H9 (cell line): ENCODE data around the gene SLC2A8. TPM values are rescaled to one million over a fixed set of nuclear protein-coding genes. Genes with fewer than 3 reads are reported as not detected.

Source experiments
- DNase-seq: peaks from one replicate; pipeline ENCODE4 v3.0.0-alpha.2; 2017
- H2AFZ ChIP-seq: one replicate; pipeline ENCODE4 v1.6.1; 2013; ENCODE audit warnings: mild to moderate bottlenecking, low read length, control low read depth, moderate library complexity
- H2AK5ac ChIP-seq: 2 replicates; pipeline ENCODE4 v1.6.1; 2013; ENCODE audit warnings: low read length, control low read depth, mixed read lengths; ENCODE audit not compliant: insufficient read length
- H2BK120ac ChIP-seq: one replicate; pipeline ENCODE4 v1.6.1; 2013; ENCODE audit warnings: low read depth, mild to moderate bottlenecking, low read length, control low read depth, inconsistent platforms; ENCODE audit not compliant: poor library complexity, severe bottlenecking
- H2BK12ac ChIP-seq: 2 replicates; pipeline ENCODE4 v1.6.1; 2013; ENCODE audit warnings: low read length, control low read depth, mixed read lengths, low read depth; ENCODE audit not compliant: insufficient read length
- H2BK15ac ChIP-seq: 2 replicates; pipeline ENCODE4 v1.6.1; 2013; ENCODE audit warnings: low read depth, low read length, control low read depth
- H2BK20ac ChIP-seq: one replicate; pipeline ENCODE4 v1.6.1; 2013; ENCODE audit warnings: low read depth, mild to moderate bottlenecking, low read length, control low read depth, inconsistent platforms; ENCODE audit not compliant: poor library complexity, severe bottlenecking
- H2BK5ac ChIP-seq: 2 replicates; pipeline ENCODE4 v1.6.1; 2013; ENCODE audit warnings: low read length, control low read depth, mixed read lengths; ENCODE audit not compliant: insufficient read length
- H3K14ac ChIP-seq: 2 replicates; pipeline ENCODE4 v1.6.1; 2013; ENCODE audit warnings: low read length, control low read depth; ENCODE audit not compliant: insufficient read depth
- H3K18ac ChIP-seq: 2 replicates; pipeline ENCODE4 v1.6.1; 2013; ENCODE audit warnings: low read depth, mild to moderate bottlenecking, mixed read lengths, low read length, control low read depth; ENCODE audit not compliant: insufficient read length
- H3K23ac ChIP-seq: 2 replicates; pipeline ENCODE4 v1.6.1; 2013; ENCODE audit warnings: low read length, control low read depth, mixed read lengths, low read depth; ENCODE audit not compliant: insufficient read length
- H3K23me2 ChIP-seq: 2 replicates; pipeline ENCODE4 v1.6.1; 2013; ENCODE audit warnings: low read depth, mild to moderate bottlenecking, mixed read lengths, low read length, control low read depth; ENCODE audit not compliant: insufficient read length, poor library complexity, severe bottlenecking
- H3K27ac ChIP-seq: 2 replicates; pipeline ENCODE4 v1.5.1; 2013; ENCODE audit warnings: low read length, control low read depth, mixed read lengths, low read depth; ENCODE audit not compliant: insufficient read length
- H3K27me3 ChIP-seq: 2 replicates; pipeline ENCODE4 v1.6.1; 2013; ENCODE audit warnings: low read length, control low read depth, inconsistent platforms; ENCODE audit not compliant: insufficient read depth
- H3K4ac ChIP-seq: 2 replicates; pipeline ENCODE4 v1.6.1; 2013; ENCODE audit warnings: low read depth, mild to moderate bottlenecking, control low read depth, inconsistent platforms, low read length, moderate library complexity
- H3K4me1 ChIP-seq: 2 replicates; pipeline ENCODE4 v1.6.1; 2013; ENCODE audit warnings: low read length, control low read depth, inconsistent platforms; ENCODE audit not compliant: insufficient read depth
- H3K4me2 ChIP-seq: 2 replicates; pipeline ENCODE4 v1.6.1; 2013; ENCODE audit warnings: low read length, control low read depth, mixed read lengths; ENCODE audit not compliant: insufficient read length, insufficient read depth
- H3K56ac ChIP-seq: 2 replicates; pipeline ENCODE4 v1.6.1; 2013; ENCODE audit warnings: low read depth, mild to moderate bottlenecking, mixed read lengths, low read length, control low read depth; ENCODE audit not compliant: insufficient read length
- H3K79me1 ChIP-seq: 2 replicates; pipeline ENCODE4 v1.6.1; 2013; ENCODE audit warnings: low read depth, mild to moderate bottlenecking, moderate library complexity, low read length, control low read depth, inconsistent platforms; ENCODE audit not compliant: insufficient read depth, poor library complexity, severe bottlenecking
- H3K79me2 ChIP-seq: 2 replicates; pipeline ENCODE4 v1.6.1; 2013; ENCODE audit warnings: low read length, control low read depth, inconsistent platforms; ENCODE audit not compliant: insufficient read depth
- H3K9ac ChIP-seq: 2 replicates; pipeline ENCODE4 v1.6.1; 2013; ENCODE audit warnings: low read length, control low read depth, mixed read lengths; ENCODE audit not compliant: insufficient read length; ENCODE audit errors: extremely low read depth
- H3K9me3 ChIP-seq: one replicate; pipeline ENCODE4 v1.6.1; 2013; ENCODE audit warnings: low read depth, low read length, inconsistent platforms; ENCODE audit not compliant: control insufficient read depth
- H3T11ph ChIP-seq: one replicate; pipeline ENCODE4 v1.6.1; 2013; ENCODE audit warnings: mild to moderate bottlenecking, low read length, control low read depth, inconsistent platforms
- H4K20me1 ChIP-seq: one replicate; pipeline ENCODE4 v1.6.1; 2013; ENCODE audit not compliant: control insufficient read depth, insufficient read length, insufficient read depth
- H4K5ac ChIP-seq: 2 replicates; pipeline ENCODE4 v1.6.1; 2013; ENCODE audit warnings: low read depth, mild to moderate bottlenecking, mixed read lengths, low read length, control low read depth; ENCODE audit not compliant: insufficient read length
- H4K8ac ChIP-seq: replicated peaks from 2 replicates; pipeline ENCODE4 v1.6.1; 2013; ENCODE audit warnings: low read length, control low read depth, mixed read lengths, low read depth; ENCODE audit not compliant: insufficient read length
- H4K91ac ChIP-seq: 2 replicates; pipeline ENCODE4 v1.6.1; 2013; ENCODE audit warnings: low read depth, mild to moderate bottlenecking, moderate library complexity, mixed read lengths, low read length, control low read depth; ENCODE audit not compliant: insufficient read length
- H3K27ac Mint-ChIP-seq, 3 experiments: 2 replicates in 2 of 3; 3 replicates in 1 of 3; pipeline ENCODE4 v1.8.0; 2020 to 2021; ENCODE audit warnings: mixed read lengths in 3 of 3, mild to moderate bottlenecking in 1 of 3, moderate library complexity in 1 of 3
- H3K27me3 Mint-ChIP-seq: 2 replicates; pipeline ENCODE4 v1.8.0; 2021; ENCODE audit warnings: low read depth, mild to moderate bottlenecking, moderate library complexity, mixed read lengths
- H3K36me3 Mint-ChIP-seq, 3 experiments: 2 replicates in 2 of 3; 3 replicates in 1 of 3; pipeline ENCODE4 v1.8.0; 2020 to 2021; ENCODE audit warnings: low read depth in 3 of 3, mixed read lengths in 3 of 3; ENCODE audit not compliant: insufficient read depth in 1 of 3
- H3K4me1 Mint-ChIP-seq, 2 experiments: 2 replicates each; pipeline ENCODE4 v1.8.0; 2020; ENCODE audit warnings: mixed read lengths in 2 of 2
- H3K4me3 Mint-ChIP-seq, 2 experiments: 2 replicates in 1 of 2; 3 replicates in 1 of 2; pipeline ENCODE4 v1.8.0; 2020 to 2021; ENCODE audit warnings: mild to moderate bottlenecking in 2 of 2, mixed read lengths in 2 of 2, moderate library complexity in 1 of 2
- H3K9me3 Mint-ChIP-seq, 2 experiments: 2 replicates in 1 of 2; 3 replicates in 1 of 2; pipeline ENCODE4 v1.8.0; 2020; ENCODE audit warnings: mild to moderate bottlenecking in 2 of 2, mixed read lengths in 2 of 2, moderate library complexity in 1 of 2
- CTCF ChIP-seq: fragments of 200-600 bp; sonication (generic); conservative IDR thresholded peaks from 3 replicates; pipeline ENCODE4 v1.8.0; 2021; ENCODE audit warnings: antibody characterized with exemption, mild to moderate bottlenecking
- WGBS: extraction: QIAGEN DNeasy Blood & Tissue Kit; methylation state at CpG from one replicate; pipeline ENCODE4 v1.1.7; 2013; ENCODE audit warnings: missing lambda C conversion rate, low lambda C conversion rate, mixed read lengths; ENCODE audit not compliant: insufficient read length; ENCODE audit errors: extremely low coverage; 5-methylcytosine and 5-hydroxymethylcytosine counted together
- total RNA-seq: library from RNA; stranded (reverse); gene quantifications from 2 replicates; pipeline ENCODE4 v1.2.1, GENCODE V29; 2021

Gene SLC2A8
- total RNA-seq, 1 experiment from 2014 or later: 38.3 TPM

GRCh38 chr9:127360250-127360649, 36.7 kb upstream of the SLC2A8 start:
- peaks cover 6% of the 10 kb centered on the region in 2 experiments; a peak in 3 of 4 replicates for H3K4me1 Mint-ChIP-seq

More at GRCh38 chr9:127360250-127360649, 36.7 kb upstream of the SLC2A8 start:
- Histone ChIP-seq H2BK120ac (no peak overlapping the region), H3K79me1 (no peaks in the 10 kb centered on the region), H2BK12ac (no peak overlapping the region), H3K9ac (no peak overlapping the region), H3K4ac (no peak overlapping the region), H3K56ac (no peak overlapping the region), H3T11ph (no peak overlapping the region), H2AFZ (no peak overlapping the region), H3K18ac (no peak overlapping the region), H4K5ac (no peak overlapping the region), H3K4me2 (no peak overlapping the region), H4K8ac (no peak overlapping the region), H4K20me1 (no peaks in the 10 kb centered on the region), H3K27me3 (no peaks in the 10 kb centered on the region), H2BK5ac (no peak overlapping the region), H3K23ac (no peak overlapping the region), H2AK5ac (no peak overlapping the region), H3K23me2 (no peaks in the 10 kb centered on the region), H2BK15ac (no peak overlapping the region), H3K9me3 (no peaks in the 10 kb centered on the region), H2BK20ac (no peak overlapping the region), H3K79me2 (no peaks in the 10 kb centered on the region), H3K27ac (no peak overlapping the region), H3K14ac (no peak overlapping the region), H4K91ac (no peak overlapping the region), H3K4me1 (no peaks in the 10 kb centered on the region)
- Mint-ChIP-seq H3K27me3 (no peaks in the 10 kb centered on the region), H3K36me3 (peaks cover 6 to 10% (median 10%) of the 10 kb centered on the region in 3 experiments; a peak in 4 of 7 replicates), H3K4me3 (no peak overlapping the region), H3K9me3 (no peaks in the 10 kb centered on the region), H3K27ac (peak overlapping the region in 2 of 3 experiments; percentile 61 to 85; a peak in 1 of 7 replicates)
- TF ChIP-seq CTCF: no peak
- DNase-seq: no peak
- no CpG with 5 or more reads among the region's 8 CpGs for WGBS
